Measurements from ENCODE around the gene NLRP11. TPM values are rescaled to one million over a fixed set of nuclear protein-coding genes. Genes with fewer than 3 reads are reported as not detected.
"Not testable (repeated sequence)": the region's sequence is repeated elsewhere in the genome, so short reads cannot be mapped to it uniquely, and the experiment has no call there.

NLRP11 gene
- total RNA-seq, 1 donor from 2014 or later: not detected

DNA sequence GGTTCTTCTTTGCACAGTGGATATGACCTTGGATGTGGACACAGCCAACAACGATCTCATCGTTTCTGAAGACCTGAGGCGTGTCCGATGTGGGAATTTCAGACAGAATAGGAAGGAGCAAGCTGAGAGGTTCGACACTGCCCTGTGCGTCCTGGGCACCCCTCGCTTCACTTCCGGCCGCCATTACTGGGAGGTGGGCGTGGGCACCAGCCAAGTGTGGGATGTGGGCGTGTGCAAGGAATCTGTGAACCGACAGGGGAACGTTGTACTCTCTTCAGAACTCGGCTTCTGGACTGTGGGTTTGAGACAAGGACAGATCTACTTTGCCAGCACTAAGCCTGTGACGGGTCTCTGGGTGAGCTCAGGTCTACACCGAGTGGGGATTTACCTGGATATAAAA, 53.5 kb downstream of the NLRP11 start:
- TF ChIP-seq, protein P1, sequence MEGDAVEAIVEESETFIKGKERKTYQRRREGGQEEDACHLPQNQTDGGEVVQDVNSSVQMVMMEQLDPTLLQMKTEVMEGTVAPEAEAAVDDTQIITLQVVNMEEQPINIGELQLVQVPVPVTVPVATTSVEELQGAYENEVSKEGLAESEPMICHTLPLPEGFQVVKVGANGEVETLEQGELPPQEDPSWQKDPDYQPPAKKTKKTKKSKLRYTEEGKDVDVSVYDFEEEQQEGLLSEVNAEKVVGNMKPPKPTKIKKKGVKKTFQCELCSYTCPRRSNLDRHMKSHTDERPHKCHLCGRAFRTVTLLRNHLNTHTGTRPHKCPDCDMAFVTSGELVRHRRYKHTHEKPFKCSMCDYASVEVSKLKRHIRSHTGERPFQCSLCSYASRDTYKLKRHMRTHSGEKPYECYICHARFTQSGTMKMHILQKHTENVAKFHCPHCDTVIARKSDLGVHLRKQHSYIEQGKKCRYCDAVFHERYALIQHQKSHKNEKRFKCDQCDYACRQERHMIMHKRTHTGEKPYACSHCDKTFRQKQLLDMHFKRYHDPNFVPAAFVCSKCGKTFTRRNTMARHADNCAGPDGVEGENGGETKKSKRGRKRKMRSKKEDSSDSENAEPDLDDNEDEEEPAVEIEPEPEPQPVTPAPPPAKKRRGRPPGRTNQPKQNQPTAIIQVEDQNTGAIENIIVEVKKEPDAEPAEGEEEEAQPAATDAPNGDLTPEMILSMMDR (IDR thresholded peaks at IDR 0.05): no peak
- DNase-seq (no peak), ATAC-seq (no peak)
- Histone ChIP-seq H3K27me3 (peaks cover 8% of the 10 kb centered on the region), H3K9me3 (no peaks in the 10 kb centered on the region), H3K4me1 (no peaks in the 10 kb centered on the region), H3K27ac (no peak overlapping the region), H3K36me3 (no peaks in the 10 kb centered on the region), H3K4me3 (no peak overlapping the region)
- intact Hi-C loops (cut with DNase I): no loop called here

DNA sequence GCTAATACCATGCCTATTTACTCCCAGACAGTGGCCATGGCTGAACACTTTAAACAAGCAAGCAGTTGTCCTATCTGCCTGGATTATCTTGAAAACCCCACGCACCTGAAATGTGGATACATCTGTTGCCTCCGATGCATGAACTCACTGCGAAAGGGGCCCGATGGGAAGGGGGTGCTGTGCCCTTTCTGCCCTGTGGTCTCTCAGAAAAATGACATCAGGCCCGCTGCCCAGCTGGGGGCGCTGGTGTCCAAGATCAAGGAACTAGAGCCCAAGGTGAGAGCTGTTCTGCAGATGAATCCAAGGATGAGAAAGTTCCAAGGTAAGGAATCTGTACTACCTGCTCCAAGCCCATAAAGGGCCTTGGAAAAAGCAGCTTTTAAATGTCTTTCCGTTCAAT, 54.3 kb downstream of the NLRP11 start:
- Histone ChIP-seq H3K27ac (no peak overlapping the region), H3K4me1 (no peaks in the 10 kb centered on the region), H3K36me3 (no peaks in the 10 kb centered on the region), H3K9me3 (no peaks in the 10 kb centered on the region), H3K27me3 (peaks cover 8% of the 10 kb centered on the region), H3K4me3 (no peak overlapping the region)
- TF ChIP-seq, protein P1 (IDR thresholded peaks at IDR 0.05): no peak
- intact Hi-C loops (cut with DNase I): no loop called here
- no peak for ATAC-seq
- no peak for DNase-seq

DNA sequence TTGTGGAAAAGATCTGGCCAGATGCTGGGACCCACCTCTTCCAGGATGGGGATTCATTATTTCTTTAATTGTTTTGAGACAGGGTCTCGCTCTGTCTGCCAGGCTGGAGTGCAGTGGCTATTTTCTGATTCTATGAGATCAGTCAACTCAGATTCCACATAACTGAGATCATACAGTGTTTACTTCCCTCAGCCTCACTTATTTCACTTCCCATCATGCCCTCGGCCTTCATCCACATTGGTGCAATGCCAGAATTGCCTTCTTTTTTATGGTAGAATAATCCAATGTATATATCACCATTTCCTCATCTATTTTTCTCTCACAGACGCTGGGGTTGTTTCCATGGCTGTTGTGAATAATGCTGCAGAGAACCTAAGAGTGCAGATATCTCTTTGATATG, 62.2 kb downstream of the NLRP11 start:
- H3K36me3 ChIP-seq; H3K9me3 ChIP-seq; intact Hi-C loops (cut with DNase I); H3K27ac ChIP-seq; H3K27me3 ChIP-seq; H3K4me1 ChIP-seq; DNase-seq; ATAC-seq; H3K4me3 ChIP-seq: not testable (repeated sequence)

DNA sequence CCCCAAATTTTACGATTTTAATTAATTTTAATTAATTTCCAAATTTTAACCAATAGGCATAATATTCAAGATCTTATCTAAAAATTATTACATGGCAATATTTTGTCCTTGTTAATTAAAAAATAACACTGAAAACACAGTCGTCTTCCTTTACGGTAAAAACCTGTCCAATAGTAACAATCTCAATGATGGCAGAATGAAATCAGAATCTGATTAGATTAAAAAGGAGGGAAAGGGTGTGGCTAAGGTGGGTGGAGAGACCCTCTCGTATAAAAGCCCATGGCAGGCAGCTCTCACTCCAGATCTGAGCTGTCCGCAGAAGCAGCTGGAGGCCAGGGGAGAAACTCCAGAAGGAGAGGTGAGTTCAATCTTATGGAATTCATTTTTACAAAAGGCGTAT, 63.0 kb downstream of the NLRP11 start, which contains the start of gene RFPL4AL1:
Gene RFPL4AL1 (plus strand): TSS at position 301 of the 400 bp plus-strand sequence. CDS start 2,687 bp downstream, outside the sequence.
- DNase-seq; H3K27ac ChIP-seq; ATAC-seq; H3K27me3 ChIP-seq; H3K4me1 ChIP-seq; intact Hi-C loops (cut with DNase I); H3K9me3 ChIP-seq; H3K4me3 ChIP-seq; H3K36me3 ChIP-seq: not testable (repeated sequence)

DNA sequence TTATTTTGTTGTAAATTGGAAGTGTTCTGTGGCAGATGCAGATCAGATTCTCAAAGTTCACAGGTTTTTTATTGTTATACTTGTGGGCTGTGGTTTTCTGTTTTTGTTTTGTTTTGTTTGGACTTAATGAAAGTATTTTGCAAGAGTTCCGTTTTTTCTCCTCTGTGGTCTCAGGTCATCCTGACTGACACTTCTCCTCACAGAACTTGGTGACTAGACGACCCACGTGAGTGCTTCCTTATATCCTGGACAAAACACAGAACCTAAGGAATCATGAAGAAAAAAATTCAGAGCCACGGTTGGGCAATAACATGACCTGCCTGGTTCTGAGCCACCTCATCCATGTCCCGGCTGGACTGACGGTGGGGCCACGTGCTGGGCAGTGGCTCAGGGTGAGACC, 65.3 kb downstream of the NLRP11 start:
- Histone ChIP-seq H3K9me3 (no peaks in the 10 kb centered on the region), H3K4me3 (no peak overlapping the region), H3K36me3 (no peaks in the 10 kb centered on the region), H3K27me3 (no peaks in the 10 kb centered on the region), H3K27ac (no peak overlapping the region), H3K4me1 (no peaks in the 10 kb centered on the region)
- intact Hi-C loops (cut with DNase I): no loop called here
- TF ChIP-seq, protein P1 (IDR thresholded peaks at IDR 0.05): no peak
- DNase-seq (no peak), ATAC-seq (no peak)

DNA sequence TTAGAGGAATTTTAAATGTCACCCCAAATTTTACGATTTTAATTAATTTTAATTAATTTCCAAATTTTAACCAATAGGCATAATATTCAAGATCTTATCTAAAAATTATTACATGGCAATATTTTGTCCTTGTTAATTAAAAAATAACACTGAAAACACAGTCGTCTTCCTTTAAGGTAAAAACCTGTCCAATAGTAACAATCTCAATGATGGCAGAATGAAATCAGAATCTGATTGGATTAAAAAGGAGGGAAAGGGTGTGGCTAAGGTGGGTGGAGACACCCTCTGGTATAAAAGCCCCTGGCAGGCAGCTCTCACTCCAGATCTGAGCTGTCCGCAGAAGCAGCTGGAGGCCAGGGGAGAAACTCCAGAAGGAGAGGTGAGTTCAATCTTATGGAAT, 73.0 kb downstream of the NLRP11 start, which contains the start of gene RFPL4A:
Gene RFPL4A (plus strand): TSS at position 301 of the 400 bp plus-strand sequence. CDS start 2,704 bp downstream, outside the sequence.
- ATAC-seq; H3K4me1 ChIP-seq; H3K27me3 ChIP-seq; H3K36me3 ChIP-seq; intact Hi-C loops (cut with DNase I); H3K9me3 ChIP-seq; H3K4me3 ChIP-seq; H3K27ac ChIP-seq; DNase-seq: not testable (repeated sequence)

DNA sequence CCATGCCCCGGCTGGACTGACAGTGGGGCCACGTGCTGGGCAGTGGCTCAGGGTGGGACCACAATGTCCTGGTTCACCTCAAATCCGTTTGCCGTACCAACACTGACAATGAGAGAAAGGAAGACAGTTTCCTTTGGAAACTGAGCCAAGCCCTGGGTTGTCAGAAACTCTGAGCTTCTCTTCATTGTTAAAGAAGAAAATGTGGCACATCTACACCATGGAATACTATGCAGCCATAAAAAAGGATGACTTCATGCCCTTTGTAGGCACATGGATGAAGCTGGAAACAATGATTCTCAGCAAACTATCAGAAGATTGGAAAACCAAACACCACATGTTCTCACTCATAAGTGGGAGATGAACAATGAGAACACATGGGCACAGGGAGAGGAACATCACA, 75.0 kb downstream of the NLRP11 start:
- DNase-seq; H3K27me3 ChIP-seq; ATAC-seq; intact Hi-C loops (cut with DNase I); H3K9me3 ChIP-seq; H3K4me1 ChIP-seq; H3K36me3 ChIP-seq; H3K4me3 ChIP-seq; H3K27ac ChIP-seq: not testable (repeated sequence)

DNA sequence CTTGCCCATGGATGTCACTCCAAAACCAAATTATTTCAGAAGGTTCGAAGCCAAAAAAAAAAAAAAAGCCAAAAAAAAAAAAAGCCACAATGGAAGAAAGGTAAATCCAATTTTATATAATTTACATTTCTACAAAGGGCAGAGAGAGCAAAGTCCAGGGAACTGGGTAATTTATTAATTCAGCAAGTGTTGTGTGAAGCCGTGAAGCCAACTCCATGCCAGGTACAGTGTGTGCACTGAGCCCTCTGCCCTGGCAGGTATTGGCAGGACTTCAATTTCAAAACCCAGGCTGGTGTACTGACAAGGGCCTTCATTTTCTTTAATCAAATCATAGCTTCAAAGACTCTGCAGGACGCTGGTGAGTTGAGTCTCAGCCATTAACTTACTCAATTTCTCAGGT, 78.4 kb downstream of the NLRP11 start:
- intact Hi-C loops (cut with DNase I): no loop called here
- Histone ChIP-seq H3K36me3 (no peaks in the 10 kb centered on the region), H3K9me3 (no peaks in the 10 kb centered on the region), H3K27ac (no peak overlapping the region), H3K27me3 (no peaks in the 10 kb centered on the region), H3K4me1 (no peaks in the 10 kb centered on the region), H3K4me3 (no peak overlapping the region)
- TF ChIP-seq, protein P1 (IDR thresholded peaks at IDR 0.05): no peak
- ATAC-seq: no peak
- DNase-seq: no peak

Measured in upper lobe of right lung (tissue), 1 donor.